ENCODE results near the gene LGMN.
A peak's percentile ranks its signal among the peaks of the same experiment; 100 is the strongest.
"Not testable (repeated sequence)": the region's sequence is repeated elsewhere in the genome, so short reads cannot be mapped to it uniquely, and the experiment has no call there.

Gene LGMN

DNA sequence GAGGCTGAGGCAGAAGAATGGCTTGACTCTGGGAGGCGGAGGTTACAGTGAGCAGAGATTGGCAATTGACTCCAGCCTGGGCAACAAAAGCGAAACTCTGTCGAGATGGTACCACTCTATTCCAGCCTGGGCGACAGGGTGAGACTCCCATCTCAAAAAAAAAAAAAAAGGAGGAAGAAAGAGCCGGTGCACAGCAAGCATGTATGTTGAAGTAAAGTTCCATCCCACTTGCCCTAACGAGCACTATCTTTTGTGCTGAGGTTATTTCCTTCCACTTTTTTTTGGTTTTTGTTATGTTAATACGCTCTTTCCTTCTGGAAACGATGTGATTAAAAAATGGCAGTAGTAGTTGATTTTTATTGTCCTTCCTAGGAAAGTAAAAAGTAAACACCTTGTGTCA is 26.1 kb upstream of the LGMN start:
- ATAC-seq (ENCODE audit: low read depth) = no peak
- TF ChIP-seq, protein P1, sequence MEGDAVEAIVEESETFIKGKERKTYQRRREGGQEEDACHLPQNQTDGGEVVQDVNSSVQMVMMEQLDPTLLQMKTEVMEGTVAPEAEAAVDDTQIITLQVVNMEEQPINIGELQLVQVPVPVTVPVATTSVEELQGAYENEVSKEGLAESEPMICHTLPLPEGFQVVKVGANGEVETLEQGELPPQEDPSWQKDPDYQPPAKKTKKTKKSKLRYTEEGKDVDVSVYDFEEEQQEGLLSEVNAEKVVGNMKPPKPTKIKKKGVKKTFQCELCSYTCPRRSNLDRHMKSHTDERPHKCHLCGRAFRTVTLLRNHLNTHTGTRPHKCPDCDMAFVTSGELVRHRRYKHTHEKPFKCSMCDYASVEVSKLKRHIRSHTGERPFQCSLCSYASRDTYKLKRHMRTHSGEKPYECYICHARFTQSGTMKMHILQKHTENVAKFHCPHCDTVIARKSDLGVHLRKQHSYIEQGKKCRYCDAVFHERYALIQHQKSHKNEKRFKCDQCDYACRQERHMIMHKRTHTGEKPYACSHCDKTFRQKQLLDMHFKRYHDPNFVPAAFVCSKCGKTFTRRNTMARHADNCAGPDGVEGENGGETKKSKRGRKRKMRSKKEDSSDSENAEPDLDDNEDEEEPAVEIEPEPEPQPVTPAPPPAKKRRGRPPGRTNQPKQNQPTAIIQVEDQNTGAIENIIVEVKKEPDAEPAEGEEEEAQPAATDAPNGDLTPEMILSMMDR (IDR thresholded peaks at IDR 0.05; ENCODE audit: poor library complexity, severe bottlenecking) = no peak
- no peak overlapping the region for H3K27ac ChIP-seq (ENCODE audit: poor library complexity, severe bottlenecking)
- H3K4me3 ChIP-seq (ENCODE audit: severe bottlenecking) = no peak overlapping the region
- H3K27me3 ChIP-seq (ENCODE audit: insufficient read depth, poor library complexity, severe bottlenecking) = no peaks in the 10 kb centered on the region
- no peaks in the 10 kb centered on the region for H3K36me3 ChIP-seq (ENCODE audit: low read depth)
- DNase-seq (ENCODE audit: low spot score) = no peak
- H3K4me1 ChIP-seq (ENCODE audit: insufficient read depth, poor library complexity, severe bottlenecking) = no peaks in the 10 kb centered on the region
- no peaks in the 10 kb centered on the region for H3K9me3 ChIP-seq (ENCODE audit: severe bottlenecking)

DNA sequence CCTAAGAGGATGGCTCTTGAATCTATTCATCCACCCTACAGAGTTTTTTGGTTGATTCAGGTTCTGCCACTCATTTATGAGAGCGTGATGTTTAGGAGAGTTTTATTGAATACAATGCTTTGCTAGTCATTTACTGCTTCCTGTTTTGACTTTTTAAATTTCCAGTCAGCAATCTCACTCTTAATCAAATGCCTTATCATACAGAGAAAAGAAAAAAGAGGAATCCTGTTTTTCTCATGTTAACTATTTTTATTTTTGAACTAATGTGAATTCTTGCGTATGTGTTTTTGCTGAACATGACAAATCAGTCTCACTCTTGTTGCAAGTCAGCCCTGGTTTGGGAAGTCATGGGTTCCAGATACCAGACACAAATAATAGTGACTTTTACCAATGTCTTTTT is 22.1 kb upstream of the LGMN start:
- ATAC-seq (ENCODE audit: low read depth) (no peak), DNase-seq (ENCODE audit: low spot score) (no peak)

DNA sequence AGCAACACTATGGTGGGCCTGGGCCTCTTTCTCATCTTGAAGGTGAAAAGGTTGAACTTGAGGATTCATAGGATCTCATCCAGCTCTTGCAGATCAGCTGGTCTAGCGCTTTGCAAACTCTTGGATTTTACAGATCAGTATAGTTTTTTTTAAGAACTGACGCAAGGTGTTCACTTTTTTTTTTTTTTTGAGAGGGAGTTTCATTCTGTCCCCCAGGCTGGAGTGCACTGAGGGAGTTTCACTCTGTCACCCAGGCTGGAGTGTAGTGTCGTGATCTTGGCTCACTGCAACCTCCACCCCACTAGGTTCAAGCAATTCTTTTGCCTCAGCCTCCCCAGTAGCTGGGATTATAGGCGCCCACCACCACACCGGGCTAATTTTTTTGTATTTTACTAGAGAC is 20.4 kb upstream of the LGMN start:
- no peaks in the 10 kb centered on the region for H3K27me3 ChIP-seq (ENCODE audit: insufficient read depth, poor library complexity, severe bottlenecking)
- H3K4me3 ChIP-seq (ENCODE audit: severe bottlenecking) = no peak overlapping the region
- ATAC-seq (ENCODE audit: low read depth) (no peak), DNase-seq (ENCODE audit: low spot score) (no peak)
- no peaks in the 10 kb centered on the region for H3K4me1 ChIP-seq (ENCODE audit: insufficient read depth, poor library complexity, severe bottlenecking)
- H3K9me3 ChIP-seq (ENCODE audit: severe bottlenecking) = no peaks in the 10 kb centered on the region
- no peak overlapping the region for H3K27ac ChIP-seq (ENCODE audit: poor library complexity, severe bottlenecking)
- H3K36me3 ChIP-seq (ENCODE audit: low read depth) = no peaks in the 10 kb centered on the region
- TF ChIP-seq, protein P1 (IDR thresholded peaks at IDR 0.05; ENCODE audit: poor library complexity, severe bottlenecking) = no peak

More for the DNA sequence above, 22.1 kb upstream of the LGMN start:
- H3K36me3 ChIP-seq (ENCODE audit: low read depth) = no peaks in the 10 kb centered on the region
- H3K4me1 ChIP-seq (ENCODE audit: insufficient read depth, poor library complexity, severe bottlenecking) = no peaks in the 10 kb centered on the region
- H3K27me3 ChIP-seq (ENCODE audit: insufficient read depth, poor library complexity, severe bottlenecking) = no peaks in the 10 kb centered on the region
- H3K27ac ChIP-seq (ENCODE audit: poor library complexity, severe bottlenecking) = no peak overlapping the region
- H3K4me3 ChIP-seq (ENCODE audit: severe bottlenecking) = no peak overlapping the region
- TF ChIP-seq, protein P1 (IDR thresholded peaks at IDR 0.05; ENCODE audit: poor library complexity, severe bottlenecking) = no peak
- no peaks in the 10 kb centered on the region for H3K9me3 ChIP-seq (ENCODE audit: severe bottlenecking)

DNA sequence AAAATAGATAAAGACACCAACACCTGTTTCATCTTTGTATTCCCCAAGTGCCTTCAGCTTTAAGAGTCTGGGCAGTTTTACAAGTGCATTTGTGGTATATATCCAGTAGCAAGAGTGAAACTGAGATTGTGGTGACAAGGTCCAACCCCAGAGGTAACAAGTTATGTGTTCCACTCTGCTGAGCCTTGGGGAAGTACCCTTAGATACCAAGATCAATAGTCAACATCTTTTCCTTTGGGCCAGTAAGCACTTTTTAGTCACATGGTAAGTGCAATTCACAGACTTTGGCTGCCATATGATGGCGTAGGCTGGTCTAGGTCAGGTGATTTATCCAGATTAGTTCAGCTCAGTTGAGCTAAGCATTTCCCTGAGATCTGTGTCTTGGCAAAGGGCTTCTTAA is 19.8 kb upstream of the LGMN start:
- H3K36me3 ChIP-seq (ENCODE audit: low read depth); DNase-seq (ENCODE audit: low spot score); H3K9me3 ChIP-seq (ENCODE audit: severe bottlenecking); H3K4me3 ChIP-seq (ENCODE audit: severe bottlenecking); H3K27me3 ChIP-seq (ENCODE audit: insufficient read depth, poor library complexity, severe bottlenecking); H3K27ac ChIP-seq (ENCODE audit: poor library complexity, severe bottlenecking); ATAC-seq (ENCODE audit: low read depth); H3K4me1 ChIP-seq (ENCODE audit: insufficient read depth, poor library complexity, severe bottlenecking): not testable (repeated sequence)

DNA sequence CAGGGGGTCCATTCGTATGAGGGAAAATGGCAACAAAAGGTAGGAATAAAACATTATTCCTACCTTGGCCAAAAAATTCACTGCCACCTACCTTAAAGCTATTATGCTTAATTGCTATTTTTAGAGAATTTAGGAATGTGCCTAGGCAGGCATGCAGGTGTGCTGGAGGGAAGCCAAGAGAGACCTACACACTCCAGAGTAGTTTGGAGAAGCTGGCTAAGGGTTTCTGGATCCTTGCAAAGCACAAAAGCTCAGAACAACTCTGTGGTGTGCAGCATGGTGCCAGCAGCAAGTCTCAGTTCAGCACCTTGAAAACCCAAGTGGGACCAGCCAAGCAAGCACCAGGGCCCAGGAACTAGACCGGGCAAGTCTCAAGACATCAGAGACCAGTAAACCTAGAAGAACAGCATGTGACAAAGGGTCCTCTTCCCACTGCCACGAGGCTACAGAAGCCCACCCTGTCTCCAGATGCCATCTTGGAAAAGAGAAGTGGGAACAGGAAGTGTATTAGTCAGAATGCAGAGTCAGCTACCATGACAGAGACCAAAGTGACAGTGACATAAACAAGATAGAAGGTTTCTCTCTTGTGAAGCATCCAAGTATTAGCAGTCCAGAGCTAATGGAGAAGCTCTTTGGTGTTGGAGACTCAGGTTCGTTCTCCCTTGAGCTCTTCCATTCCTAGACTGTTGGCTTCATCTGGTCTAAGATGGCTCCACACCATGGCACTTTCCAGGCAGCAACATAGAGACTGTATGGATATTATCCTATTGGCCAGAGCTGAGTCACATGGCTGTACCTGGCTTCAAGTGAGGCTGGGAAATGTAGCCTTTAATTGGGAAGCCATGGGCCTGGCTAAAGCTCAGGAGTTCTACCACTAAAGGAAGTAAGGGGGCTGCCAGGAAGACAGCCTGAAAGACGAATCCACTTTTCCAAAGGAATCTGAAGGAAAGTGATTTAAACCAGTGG is 15.5 kb upstream of the LGMN start:
- not testable (repeated sequence) for H3K4me3 ChIP-seq (ENCODE audit: severe bottlenecking); H3K27me3 ChIP-seq (ENCODE audit: insufficient read depth, poor library complexity, severe bottlenecking); H3K4me1 ChIP-seq (ENCODE audit: insufficient read depth, poor library complexity, severe bottlenecking); H3K36me3 ChIP-seq (ENCODE audit: low read depth); DNase-seq (ENCODE audit: low spot score); H3K9me3 ChIP-seq (ENCODE audit: severe bottlenecking); H3K27ac ChIP-seq (ENCODE audit: poor library complexity, severe bottlenecking)
- ATAC-seq (ENCODE audit: low read depth) = peak; percentile 60; the same call in 1 of the 3 replicates

DNA sequence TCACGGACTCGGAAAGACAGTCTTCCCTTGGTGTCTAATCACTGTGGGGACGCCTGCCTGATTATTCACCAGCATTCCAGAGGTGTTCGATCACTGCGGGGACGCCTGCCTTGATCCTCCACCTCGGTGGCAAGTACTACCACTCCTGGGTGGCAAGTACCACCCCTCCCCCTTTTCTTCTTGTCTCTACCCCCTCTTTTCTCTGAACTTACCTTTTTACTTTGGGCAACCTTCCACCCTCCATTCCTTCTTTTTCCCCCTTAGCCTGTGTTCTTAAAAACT is 12.0 kb upstream of the LGMN start:
- TF ChIP-seq, protein P1 (IDR thresholded peaks at IDR 0.05; ENCODE audit: poor library complexity, severe bottlenecking) = no peak
- Histone ChIP-seq H3K4me1 (ENCODE audit: insufficient read depth, poor library complexity, severe bottlenecking) (no peaks in the 10 kb centered on the region), H3K27me3 (ENCODE audit: insufficient read depth, poor library complexity, severe bottlenecking) (no peaks in the 10 kb centered on the region), H3K9me3 (ENCODE audit: severe bottlenecking) (no peaks in the 10 kb centered on the region), H3K36me3 (ENCODE audit: low read depth) (no peaks in the 10 kb centered on the region), H3K27ac (ENCODE audit: poor library complexity, severe bottlenecking) (no peak overlapping the region), H3K4me3 (ENCODE audit: severe bottlenecking) (no peak overlapping the region)
- ATAC-seq (ENCODE audit: low read depth) (no peak), DNase-seq (ENCODE audit: low spot score) (no peak)
